Fibroblast of lung (primary cell): ENCODE results near the gene ZNF148.

Source experiments
- EZH2 ChIP-seq: IDR thresholded peaks from 2 replicates; pipeline ENCODE4 v1.5.1; 2012; ENCODE audit warnings: low read length, control low read depth, mild to moderate bottlenecking; ENCODE audit errors: missing control alignments
- TF ChIP-seq, protein P1 (sequence below), 2 donors: IDR thresholded peaks in 1 of 2; conservative IDR thresholded peaks in 1 of 2; 1 replicate in 1 of 2; 2 replicates in 1 of 2; pipeline ENCODE4 v1.5.1; 2011 to 2012; ENCODE audit warnings: low read length in 2 of 2, control low read depth in 1 of 2, inconsistent platforms in 1 of 2, low read depth in 1 of 2, mild to moderate bottlenecking in 1 of 2

GRCh38 chr3:125250973-125251372 lies 124.2 kb downstream of the ZNF148 start:
- TF ChIP-seq, protein P1, sequence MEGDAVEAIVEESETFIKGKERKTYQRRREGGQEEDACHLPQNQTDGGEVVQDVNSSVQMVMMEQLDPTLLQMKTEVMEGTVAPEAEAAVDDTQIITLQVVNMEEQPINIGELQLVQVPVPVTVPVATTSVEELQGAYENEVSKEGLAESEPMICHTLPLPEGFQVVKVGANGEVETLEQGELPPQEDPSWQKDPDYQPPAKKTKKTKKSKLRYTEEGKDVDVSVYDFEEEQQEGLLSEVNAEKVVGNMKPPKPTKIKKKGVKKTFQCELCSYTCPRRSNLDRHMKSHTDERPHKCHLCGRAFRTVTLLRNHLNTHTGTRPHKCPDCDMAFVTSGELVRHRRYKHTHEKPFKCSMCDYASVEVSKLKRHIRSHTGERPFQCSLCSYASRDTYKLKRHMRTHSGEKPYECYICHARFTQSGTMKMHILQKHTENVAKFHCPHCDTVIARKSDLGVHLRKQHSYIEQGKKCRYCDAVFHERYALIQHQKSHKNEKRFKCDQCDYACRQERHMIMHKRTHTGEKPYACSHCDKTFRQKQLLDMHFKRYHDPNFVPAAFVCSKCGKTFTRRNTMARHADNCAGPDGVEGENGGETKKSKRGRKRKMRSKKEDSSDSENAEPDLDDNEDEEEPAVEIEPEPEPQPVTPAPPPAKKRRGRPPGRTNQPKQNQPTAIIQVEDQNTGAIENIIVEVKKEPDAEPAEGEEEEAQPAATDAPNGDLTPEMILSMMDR (conservative IDR thresholded peaks at IDR 0.05 in 1 of 2, IDR thresholded peaks at IDR 0.05 in 1 of 2; ENCODE audit: low read depth in 1 of 2, low read length in 2 of 2): no peak
- TF ChIP-seq EZH2: no peak
